CD4-positive, alpha-beta memory T cell (primary cell): Measurements from ENCODE around the gene CDC23. TPM values are rescaled to one million over a fixed set of nuclear protein-coding genes. Genes with fewer than 3 reads are reported as not detected.
"Not testable (repeated sequence)": the region's sequence is repeated elsewhere in the genome, so short reads cannot be mapped to it uniquely, and the experiment has no call there.

ENCODE experiments used
- CTCF ChIA-PET: fragments of 350-600 bp; sonication (Branson Sonifier 250); formaldehyde crosslinking; loops from one replicate; lab custom pipeline; 2021; ENCODE audit warnings: inconsistent platforms; ENCODE audit not compliant: partially characterized antibody; lab: Charles Lee
- POLR2A ChIA-PET: fragments of 350-600 bp; sonication (Branson Sonifier 250); formaldehyde crosslinking; loops from one replicate; lab custom pipeline; 2021; ENCODE audit not compliant: partially characterized antibody; lab: Charles Lee
- DNase-seq, 5 donors: peaks; one replicate each; pipeline versions ENCODE4 v3.0.0 to v3.0.0-alpha.2; 2020 to 2022; ENCODE audit warnings: mixed read lengths in 1 of 5
- H3K27ac ChIP-seq: one replicate; pipeline ENCODE4 v1.7.0; 2013; ENCODE audit warnings: low read depth, low read length
- H3K27me3 ChIP-seq: 2 replicates; pipeline ENCODE4 v1.7.0; 2013; ENCODE audit warnings: mild to moderate bottlenecking, low read length, moderate library complexity; ENCODE audit not compliant: insufficient read depth
- H3K36me3 ChIP-seq: 2 replicates; pipeline ENCODE4 v1.7.0; 2013; ENCODE audit warnings: mild to moderate bottlenecking, low read length, moderate library complexity; ENCODE audit not compliant: insufficient read depth
- H3K4me1 ChIP-seq: 2 replicates; pipeline ENCODE4 v1.7.0; 2013; ENCODE audit warnings: mild to moderate bottlenecking, low read length, moderate library complexity; ENCODE audit not compliant: insufficient read depth
- H3K4me3 ChIP-seq, 2 donors: one replicate each; pipeline ENCODE4 v1.7.0; 2013; ENCODE audit warnings: low read length in 2 of 2, mild to moderate bottlenecking in 1 of 2
- H3K9me3 ChIP-seq, 2 donors: one replicate each; pipeline ENCODE4 v1.7.0; 2013; ENCODE audit warnings: low read length in 2 of 2, control low read depth in 1 of 2; ENCODE audit not compliant: control insufficient read depth in 1 of 2
- H3K27ac Mint-ChIP-seq, 7 donors: one replicate each; pipeline ENCODE4 v1.8.0; 2020 to 2021; ENCODE audit warnings: mixed read lengths in 7 of 7, mild to moderate bottlenecking in 6 of 7, inconsistent platforms in 3 of 7, moderate library complexity in 3 of 7
- H3K27me3 Mint-ChIP-seq, 2 donors: one replicate each; pipeline ENCODE4 v1.8.0; 2020 to 2021; ENCODE audit warnings: mixed read lengths in 2 of 2
- H3K36me3 Mint-ChIP-seq, 2 donors: one replicate each; pipeline ENCODE4 v1.8.0; 2020 to 2021; ENCODE audit warnings: mixed read lengths in 2 of 2, inconsistent platforms in 1 of 2, mild to moderate bottlenecking in 1 of 2
- H3K4me1 Mint-ChIP-seq, 4 donors: one replicate each; pipeline ENCODE4 v1.8.0; 2020 to 2021; ENCODE audit warnings: mixed read lengths in 4 of 4, mild to moderate bottlenecking in 1 of 4
- H3K4me3 Mint-ChIP-seq, 8 donors: one replicate each; pipeline ENCODE4 v1.8.0; 2020 to 2021; ENCODE audit warnings: mixed read lengths in 8 of 8, mild to moderate bottlenecking in 7 of 8, moderate library complexity in 6 of 8, inconsistent platforms in 3 of 8
- H3K9me3 Mint-ChIP-seq, 8 donors: one replicate each; pipeline ENCODE4 v1.8.0; 2020 to 2021; ENCODE audit warnings: mixed read lengths in 8 of 8, mild to moderate bottlenecking in 5 of 8, inconsistent platforms in 3 of 8, moderate library complexity in 1 of 8
- intact Hi-C: fragments of 100-400 bp; cut with micrococcal nuclease; formaldehyde crosslinking; loops from one replicate; pipeline ENCODE4 v1.15.1; 2023
- polyA plus RNA-seq, 2 donors: library from polyadenylated mRNA; unstranded; fragments of 300-500 nt; fragmentation: Illumina TruSeq; gene quantifications; one replicate each; pipeline ENCODE4 v1.2.3, GENCODE V29; 2021
- total RNA-seq, 2 experiments: library from RNA; stranded (reverse); gene quantifications; one replicate each; pipeline ENCODE4 v1.2.3, GENCODE V29; 2021

The CDC23 gene
- total and polyA plus RNA-seq, 4 experiments from 2014 or later = 25.5 to 32.5 (median 29.1) TPM

GRCh38 chr5:138149530-138149929 is 63.6 kb downstream of the CDC23 start:
- H3K27me3 ChIP-seq = no peaks in the 10 kb centered on the region
- Mint-ChIP-seq H3K27ac (no peak overlapping the region), H3K4me3 (no peak overlapping the region), H3K9me3 (no peaks in the 10 kb centered on the region), H3K36me3 (no peaks in the 10 kb centered on the region), H3K4me1 (no peaks in the 10 kb centered on the region), H3K27me3 (no peaks in the 10 kb centered on the region)
- no peaks in the 10 kb centered on the region for H3K4me1 ChIP-seq
- no peaks in the 10 kb centered on the region for H3K36me3 ChIP-seq
- H3K27ac ChIP-seq = no peak overlapping the region
- CTCF ChIA-PET = interaction anchor here (0.5 to 1.6 kb wide), 3 partner anchors 16 to 69 kb away, joined by 3 to 5 read pairs (median 3); no protein-coding TSS in a partner anchor
- no peaks in the 10 kb centered on the region for H3K9me3 ChIP-seq
- POLR2A ChIA-PET = no interaction called here
- intact Hi-C loops = no loop called here
- H3K4me3 ChIP-seq = no peak overlapping the region
- DNase-seq = no peak

- Histone ChIP-seq H3K4me1 (no peaks in the 10 kb centered on the region), H3K9me3 (no peaks in the 10 kb centered on the region), H3K27ac (no peak overlapping the region), H3K36me3 (no peaks in the 10 kb centered on the region), H3K4me3 (no peak overlapping the region), H3K27me3 (no peaks in the 10 kb centered on the region)
- ChIA-PET POLR2A (no interaction called here), CTCF (interaction anchor here (1.6 kb wide), 1 partner anchor 16 kb away, joined by 5 read pairs; no protein-coding TSS in a partner anchor)
- intact Hi-C loops = no loop called here
- Mint-ChIP-seq H3K27me3 (no peaks in the 10 kb centered on the region), H3K9me3 (no peaks in the 10 kb centered on the region), H3K4me1 (no peaks in the 10 kb centered on the region), H3K4me3 (no peak overlapping the region), H3K36me3 (no peaks in the 10 kb centered on the region), H3K27ac (no peak overlapping the region)
- no peak for DNase-seq
These were observed 64.3 kb downstream of the CDC23 start for GRCh38 chr5:138148811-138149210.

- H3K4me3 ChIP-seq, intact Hi-C loops, H3K4me1 ChIP-seq, H3K27me3 Mint-ChIP-seq, POLR2A ChIA-PET, DNase-seq, H3K27ac ChIP-seq, H3K9me3 Mint-ChIP-seq, H3K9me3 ChIP-seq, H3K27me3 ChIP-seq, H3K4me1 Mint-ChIP-seq, H3K36me3 Mint-ChIP-seq, H3K36me3 ChIP-seq, H3K4me3 Mint-ChIP-seq, H3K27ac Mint-ChIP-seq: not testable (repeated sequence)
- CTCF ChIA-PET = interaction anchor here (1.9 to 2.3 kb wide), 2 partner anchors 66 to 75 kb away, joined by 6 to 7 read pairs; no protein-coding TSS in a partner anchor
These were observed 69.5 kb downstream of the CDC23 start for GRCh38 chr5:138143578-138143977.

GRCh38 chr5:138141734-138142133 is 71.4 kb downstream of the CDC23 start:
- Histone ChIP-seq H3K4me3 (no peak overlapping the region), H3K36me3 (no peaks in the 10 kb centered on the region), H3K4me1 (no peaks in the 10 kb centered on the region), H3K9me3 (no peaks in the 10 kb centered on the region), H3K27ac (no peak overlapping the region), H3K27me3 (no peaks in the 10 kb centered on the region)
- no peak overlapping the region for H3K4me3 Mint-ChIP-seq
- CTCF ChIA-PET = interaction anchor here (0.8 kb wide), 1 partner anchor 65 kb away, joined by 3 read pairs; no protein-coding TSS in a partner anchor
- no peak overlapping the region for H3K27ac Mint-ChIP-seq
- no peak for DNase-seq
- H3K9me3 Mint-ChIP-seq = no peaks in the 10 kb centered on the region
- H3K27me3 Mint-ChIP-seq = peaks cover 5 to 12% of the 10 kb centered on the region in 2 donors
- POLR2A ChIA-PET = no interaction called here
- intact Hi-C loops = no loop called here
- no peaks in the 10 kb centered on the region for H3K36me3 Mint-ChIP-seq
- H3K4me1 Mint-ChIP-seq = no peaks in the 10 kb centered on the region

GRCh38 chr5:138140268-138140667 is 72.9 kb downstream of the CDC23 start:
- no peak overlapping the region for H3K27ac ChIP-seq
- no peaks in the 10 kb centered on the region for H3K9me3 Mint-ChIP-seq
- DNase-seq = no peak
- H3K4me1 ChIP-seq = no peaks in the 10 kb centered on the region
- no peaks in the 10 kb centered on the region for H3K4me1 Mint-ChIP-seq
- H3K27ac Mint-ChIP-seq = no peak overlapping the region
- CTCF ChIA-PET = interaction anchor here (1.4 kb wide), 1 partner anchor 64 kb away, joined by 3 read pairs; no protein-coding TSS in a partner anchor
- no peak overlapping the region for H3K4me3 ChIP-seq
- POLR2A ChIA-PET = no interaction called here
- H3K9me3 ChIP-seq = no peaks in the 10 kb centered on the region
- no peaks in the 10 kb centered on the region for H3K36me3 Mint-ChIP-seq
- H3K4me3 Mint-ChIP-seq = no peak overlapping the region
- H3K36me3 ChIP-seq = no peaks in the 10 kb centered on the region
- no peaks in the 10 kb centered on the region for H3K27me3 ChIP-seq
- intact Hi-C loops = no loop called here
- peaks cover 9 to 18% of the 10 kb centered on the region in 2 donors for H3K27me3 Mint-ChIP-seq

- POLR2A ChIA-PET = no interaction called here
- H3K4me1 Mint-ChIP-seq = no peaks in the 10 kb centered on the region
- no peak overlapping the region for H3K4me3 ChIP-seq
These were observed 73.4 kb downstream of the CDC23 start for GRCh38 chr5:138139781-138140090.

GRCh38 chr5:138138949-138139780 is 74.0 kb downstream of the CDC23 start, which contains the start of gene NME5:
Gene NME5 (minus strand): TSS chr5:138139428. CDS start chr5:138138780, 648 bp downstream.
- H3K27me3 ChIP-seq = no peaks in the 10 kb centered on the region
- Mint-ChIP-seq H3K9me3 (no peaks in the 10 kb centered on the region), H3K27me3 (peaks cover 9 to 18% of the 10 kb centered on the region in 2 donors), H3K4me3 (no peak within 1 kb of the TSS), H3K36me3 (no peaks in the 10 kb centered on the region), H3K27ac (no peak within 1 kb of the TSS), H3K4me1 (no peaks in the 10 kb centered on the region)
- intact Hi-C loops = no loop called here
- ChIA-PET CTCF (interaction anchor here (1.4 kb wide), 1 partner anchor 63 kb away, joined by 3 read pairs; no protein-coding TSS in a partner anchor), POLR2A (no interaction called here)
- H3K4me1 ChIP-seq = no peaks in the 10 kb centered on the region
- H3K9me3 ChIP-seq = no peaks in the 10 kb centered on the region
- no peaks in the 10 kb centered on the region for H3K36me3 ChIP-seq
- H3K27ac ChIP-seq = no peak within 1 kb of the TSS
- no peak for DNase-seq
- H3K4me3 ChIP-seq = no peak within 1 kb of the TSS

More at GRCh38 chr5:138139781-138140090, 73.4 kb downstream of the CDC23 start:
- intact Hi-C loops = no loop called here
- H3K4me3 Mint-ChIP-seq = no peak overlapping the region
- H3K27me3 Mint-ChIP-seq = peaks cover 9 to 18% of the 10 kb centered on the region in 2 donors
- Histone ChIP-seq H3K27ac (no peak overlapping the region), H3K9me3 (no peaks in the 10 kb centered on the region), H3K27me3 (no peaks in the 10 kb centered on the region), H3K4me1 (no peaks in the 10 kb centered on the region), H3K36me3 (no peaks in the 10 kb centered on the region)
- no peaks in the 10 kb centered on the region for H3K9me3 Mint-ChIP-seq
- no peaks in the 10 kb centered on the region for H3K36me3 Mint-ChIP-seq
- no peak for DNase-seq
- H3K27ac Mint-ChIP-seq = no peak overlapping the region
- CTCF ChIA-PET = interaction anchor here (1.4 kb wide), 1 partner anchor 63 kb away, joined by 3 read pairs; no protein-coding TSS in a partner anchor
